NCI-H2107 (cell line): ENCODE measurements around the gene PDE1C.

Experiments used
- DNase-seq: peaks from one replicate; lab custom pipeline; 2025; lab: John Stamatoyannopoulos, UW

Gene PDE1C

GRCh38 chr7:31991846-31992245, 78.4 kb downstream of the PDE1C start:
- DNase-seq: no peak

GRCh38 chr7:31991406-31991805, 78.8 kb downstream of the PDE1C start:
- no peak for DNase-seq

GRCh38 chr7:31986878-31987518, 83.2 kb downstream of the PDE1C start:
- DNase-seq: no peak

GRCh38 chr7:31982962-31983361, 87.2 kb downstream of the PDE1C start:
- no peak for DNase-seq

GRCh38 chr7:31981874-31982390, 88.3 kb downstream of the PDE1C start:
- DNase-seq: no peak

GRCh38 chr7:31979690-31980330, 90.4 kb downstream of the PDE1C start:
- no peak for DNase-seq

GRCh38 chr7:31975546-31975945, 94.7 kb downstream of the PDE1C start:
- DNase-seq: no peak

GRCh38 chr7:31974351-31974750, 95.9 kb downstream of the PDE1C start:
- DNase-seq: no peak

- DNase-seq: no peak
Observed at GRCh38 chr7:31971049-31971667, 99.0 kb downstream of the PDE1C start.

- no peak for DNase-seq
Observed at GRCh38 chr7:31970501-31970900, 99.7 kb downstream of the PDE1C start.

GRCh38 chr7:31963569-31964175, 106.5 kb downstream of the PDE1C start:
- DNase-seq: no peak

GRCh38 chr7:31962246-31962645, 108.0 kb downstream of the PDE1C start:
- DNase-seq: no peak

GRCh38 chr7:31958226-31958625, 112.0 kb downstream of the PDE1C start:
- DNase-seq: no peak

GRCh38 chr7:31957756-31958155, 112.5 kb downstream of the PDE1C start:
- no peak for DNase-seq

GRCh38 chr7:31957090-31957720, 113.0 kb downstream of the PDE1C start:
- no peak for DNase-seq

- no peak for DNase-seq
Observed at GRCh38 chr7:31955641-31956040, 114.6 kb downstream of the PDE1C start.

- DNase-seq: no peak
Observed at GRCh38 chr7:31955021-31955420, 115.2 kb downstream of the PDE1C start.

GRCh38 chr7:31954500-31954899, 115.7 kb downstream of the PDE1C start:
- DNase-seq: no peak

GRCh38 chr7:31953432-31953831, 116.8 kb downstream of the PDE1C start:
- no peak for DNase-seq

GRCh38 chr7:31950091-31950755, 120.0 kb downstream of the PDE1C start:
- no peak for DNase-seq

- no peak for DNase-seq
Observed at GRCh38 chr7:31948029-31948428, 122.2 kb downstream of the PDE1C start.

GRCh38 chr7:31940167-31940566, 130.0 kb downstream of the PDE1C start:
- DNase-seq: no peak
